ENCODE data around the gene LYL1.

Gene LYL1

GRCh38 chr19:13128583-13128982 is 25.9 kb upstream of the LYL1 start:
- no peak for DNase-seq

- no peak for DNase-seq
Observed at GRCh38 chr19:13127811-13128575, 25.3 kb upstream of the LYL1 start.

DNA sequence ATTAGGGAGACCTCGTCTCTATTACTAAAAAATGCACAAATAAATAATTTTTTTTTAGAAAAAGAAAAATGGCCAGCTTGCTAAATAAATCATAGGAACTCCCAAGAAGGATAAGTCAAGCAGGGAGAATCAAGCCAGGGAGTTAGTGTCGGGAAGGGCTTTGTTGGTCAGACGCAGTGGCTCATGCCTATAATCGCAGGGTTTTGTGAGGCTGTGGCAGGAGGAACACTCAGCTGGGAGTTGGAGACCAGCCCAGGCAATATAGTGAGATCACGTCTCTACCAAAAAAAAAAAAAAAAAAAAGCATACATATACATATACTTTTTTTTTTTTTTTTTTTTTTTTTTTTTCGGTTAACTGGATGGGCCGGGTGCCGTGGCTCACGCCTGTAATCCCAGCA is 24.4 kb upstream of the LYL1 start:
- DNase-seq: no peak

- DNase-seq: no peak
Observed at GRCh38 chr19:13122980-13123957, 20.6 kb upstream of the LYL1 start.

GRCh38 chr19:13122275-13122878 is 19.7 kb upstream of the LYL1 start:
- no peak for DNase-seq

GRCh38 chr19:13121551-13122274 is 19.1 kb upstream of the LYL1 start:
- DNase-seq: no peak

- DNase-seq: no peak
Observed at GRCh38 chr19:13120817-13121216, 18.2 kb upstream of the LYL1 start.

GRCh38 chr19:13120031-13120430 is 17.4 kb upstream of the LYL1 start:
- no peak for DNase-seq

DNA sequence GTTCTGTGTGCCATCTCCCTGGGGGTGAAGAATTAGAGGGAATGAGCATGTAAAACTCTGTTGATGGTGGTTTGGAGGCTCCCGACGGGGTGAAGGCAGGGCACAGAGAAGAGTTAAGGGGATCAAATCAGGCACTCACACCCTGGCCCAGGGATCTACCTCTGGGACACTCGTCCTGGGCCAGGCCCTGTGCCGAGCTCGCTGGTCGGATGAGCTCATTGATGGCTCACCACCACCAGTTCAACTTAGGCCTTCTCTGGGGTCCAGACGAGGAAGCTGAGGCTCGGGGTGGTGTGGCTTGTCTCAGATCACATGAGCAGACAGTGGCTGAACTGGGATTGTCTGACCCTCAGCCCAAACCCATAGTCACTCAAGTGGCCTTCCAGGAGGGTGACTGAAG is 17.0 kb upstream of the LYL1 start:
- no peak for DNase-seq

- no peak for DNase-seq
Observed at GRCh38 chr19:13118424-13119193, 16.0 kb upstream of the LYL1 start.

DNA sequence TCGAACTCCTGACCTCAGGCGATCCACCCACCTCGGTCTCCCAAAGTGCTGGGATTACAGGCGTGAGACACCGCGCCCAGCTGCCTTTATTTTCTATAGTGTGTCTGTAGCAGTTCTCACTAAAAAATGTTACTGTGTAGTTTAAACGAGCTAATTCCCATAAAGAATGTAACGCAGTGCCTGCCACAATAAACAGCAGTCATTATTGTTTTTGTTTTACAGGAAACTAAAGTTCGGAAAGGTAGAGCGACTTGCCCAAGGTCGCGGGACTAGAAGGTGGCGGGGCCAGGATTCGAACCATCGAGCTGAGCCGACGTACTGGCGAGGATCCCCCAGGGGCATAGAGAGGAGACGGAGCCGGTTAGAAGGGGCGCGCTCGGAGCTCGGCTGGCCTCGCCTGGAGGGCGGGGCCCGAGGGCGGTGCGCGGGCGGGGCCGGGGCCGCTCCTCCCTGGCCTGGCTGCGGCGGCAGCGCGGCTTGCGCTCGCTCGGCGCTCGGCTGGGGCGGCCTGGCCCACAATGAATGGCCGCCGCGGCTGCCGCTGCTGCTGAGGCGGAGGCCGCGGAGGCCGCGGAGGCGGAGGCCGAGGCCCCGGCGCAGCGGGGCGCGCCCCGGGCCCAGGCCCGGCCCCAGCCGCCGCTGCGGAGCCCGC is 15.2 kb upstream of the LYL1 start, which contains the start of gene NACC1:
TSS of gene NACC1 (plus strand) at position 493 of the 652 bp plus-strand sequence. CDS start 16,944 bp downstream, outside the sequence.
- DNase-seq: peak; percentile 56

DNA sequence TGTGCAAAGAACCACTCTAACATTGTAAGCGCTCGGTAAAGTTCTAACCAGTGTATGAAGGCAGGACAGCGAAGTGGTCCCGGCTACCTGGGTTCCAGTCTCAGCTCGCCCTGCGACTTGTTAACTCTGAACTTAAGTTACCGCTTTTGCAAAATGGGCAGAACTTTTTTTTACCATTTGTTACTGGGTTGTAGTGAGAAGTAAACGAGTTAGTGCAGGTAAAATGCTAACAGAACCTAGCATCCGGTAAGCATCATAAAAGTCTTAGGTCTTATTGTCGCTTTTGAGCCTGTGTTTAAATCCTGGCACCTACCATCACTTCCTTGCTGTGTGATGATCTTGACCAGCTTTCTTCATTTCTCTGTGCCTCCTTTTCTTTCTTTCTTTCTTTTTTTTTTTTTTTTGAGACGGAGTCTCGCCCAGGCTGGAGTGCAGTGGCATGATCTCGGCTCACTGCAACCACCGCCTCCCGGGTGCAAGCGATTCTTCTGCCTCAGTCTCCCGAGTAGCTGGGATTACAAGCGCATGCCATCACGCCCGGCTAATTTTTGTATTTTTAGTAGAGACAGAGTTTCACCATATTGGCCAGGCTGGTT is 14.6 kb upstream of the LYL1 start:
- no peak for DNase-seq

- DNase-seq: peak; percentile 78
Observed at GRCh38 chr19:13116282-13117175, 13.9 kb upstream of the LYL1 start, which contains the start of gene TRMT1. Gene TRMT1, minus strand, starts transcription at chr19:13116740. Its CDS starts 341 bp downstream, at chr19:13116399.

GRCh38 chr19:13115936-13116281 is 13.3 kb upstream of the LYL1 start:
- no peak for DNase-seq

DNA sequence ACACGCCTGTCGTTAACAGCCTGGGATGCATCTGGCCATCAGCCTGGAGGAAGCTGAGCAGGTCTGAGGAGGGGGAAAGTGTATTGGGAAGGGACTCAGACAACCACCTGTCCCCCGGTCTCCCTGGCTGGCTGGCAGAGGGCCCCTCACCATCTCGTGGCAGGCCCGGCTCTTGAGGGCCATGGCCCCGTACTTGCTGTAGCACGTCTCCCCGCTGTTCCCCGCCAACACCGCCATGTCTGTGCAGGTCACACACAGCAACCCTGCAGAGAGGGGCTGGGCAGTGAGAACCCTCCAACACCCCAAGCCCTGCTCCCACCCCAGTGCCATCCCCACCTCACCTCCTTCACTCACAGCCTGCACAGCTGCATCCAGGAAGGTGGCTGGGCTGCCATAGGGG is 9.9 kb upstream of the LYL1 start:
- no peak for DNase-seq

DNA sequence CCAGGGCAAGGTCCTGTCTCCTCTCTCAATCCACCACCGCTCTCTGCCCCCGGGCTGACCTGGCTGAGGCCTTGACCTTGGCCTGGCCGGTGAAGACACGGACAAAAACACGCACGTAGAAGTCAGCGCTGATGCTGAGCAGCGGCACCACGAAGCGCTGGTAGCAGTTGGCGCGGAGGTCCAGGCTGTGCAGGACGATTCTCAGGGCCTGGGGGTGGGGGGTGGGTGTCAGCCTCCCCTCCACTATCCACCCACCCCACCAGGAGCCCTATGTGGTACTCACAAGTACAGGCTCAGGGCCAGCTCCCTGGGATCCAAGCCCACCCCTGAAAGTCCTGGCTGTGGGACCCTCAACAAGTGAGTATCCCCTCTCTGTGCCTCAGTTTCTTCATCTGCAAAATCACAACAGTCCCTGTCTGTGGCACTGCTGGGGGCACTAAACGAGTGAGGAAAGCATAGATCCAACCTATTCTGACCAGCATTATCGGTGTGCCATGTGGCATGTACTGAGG is 7.5 kb upstream of the LYL1 start:
- DNase-seq: no peak

DNA sequence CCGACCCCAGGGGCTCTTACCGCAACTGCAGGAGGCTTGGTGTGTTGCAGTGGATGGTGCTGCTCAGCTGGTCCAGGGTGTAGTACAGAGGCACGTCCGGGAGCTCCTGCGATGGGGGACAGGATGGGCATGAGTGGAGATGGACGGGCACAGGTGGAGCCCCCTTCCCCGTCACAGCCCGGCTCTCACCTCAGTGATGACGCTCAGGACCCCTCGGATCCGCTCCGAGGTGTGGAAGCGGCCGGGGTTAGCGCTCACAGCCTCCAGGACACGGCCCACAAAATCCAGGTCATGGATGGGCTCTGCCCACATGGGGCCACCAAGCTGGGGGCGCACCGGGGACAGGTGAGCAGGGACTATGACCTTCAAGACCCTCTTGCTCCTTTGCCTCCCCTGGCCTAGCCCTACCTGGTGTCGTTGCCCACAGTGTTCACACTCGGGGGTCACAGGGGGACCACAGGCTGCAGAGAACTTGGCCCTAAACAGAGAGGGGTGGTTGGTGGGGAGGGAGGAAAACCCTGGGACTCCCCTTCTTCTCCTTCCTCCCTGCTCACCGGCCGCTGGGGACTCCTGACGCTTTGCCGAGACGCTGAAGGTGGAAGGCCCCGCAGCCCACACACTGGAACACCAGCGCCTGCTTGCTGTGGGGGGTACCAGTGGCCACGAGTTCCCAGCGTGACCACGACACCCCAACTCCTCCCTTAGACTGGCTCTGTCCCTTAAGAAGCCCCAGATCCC is 6.9 kb upstream of the LYL1 start:
- DNase-seq: no peak

DNA sequence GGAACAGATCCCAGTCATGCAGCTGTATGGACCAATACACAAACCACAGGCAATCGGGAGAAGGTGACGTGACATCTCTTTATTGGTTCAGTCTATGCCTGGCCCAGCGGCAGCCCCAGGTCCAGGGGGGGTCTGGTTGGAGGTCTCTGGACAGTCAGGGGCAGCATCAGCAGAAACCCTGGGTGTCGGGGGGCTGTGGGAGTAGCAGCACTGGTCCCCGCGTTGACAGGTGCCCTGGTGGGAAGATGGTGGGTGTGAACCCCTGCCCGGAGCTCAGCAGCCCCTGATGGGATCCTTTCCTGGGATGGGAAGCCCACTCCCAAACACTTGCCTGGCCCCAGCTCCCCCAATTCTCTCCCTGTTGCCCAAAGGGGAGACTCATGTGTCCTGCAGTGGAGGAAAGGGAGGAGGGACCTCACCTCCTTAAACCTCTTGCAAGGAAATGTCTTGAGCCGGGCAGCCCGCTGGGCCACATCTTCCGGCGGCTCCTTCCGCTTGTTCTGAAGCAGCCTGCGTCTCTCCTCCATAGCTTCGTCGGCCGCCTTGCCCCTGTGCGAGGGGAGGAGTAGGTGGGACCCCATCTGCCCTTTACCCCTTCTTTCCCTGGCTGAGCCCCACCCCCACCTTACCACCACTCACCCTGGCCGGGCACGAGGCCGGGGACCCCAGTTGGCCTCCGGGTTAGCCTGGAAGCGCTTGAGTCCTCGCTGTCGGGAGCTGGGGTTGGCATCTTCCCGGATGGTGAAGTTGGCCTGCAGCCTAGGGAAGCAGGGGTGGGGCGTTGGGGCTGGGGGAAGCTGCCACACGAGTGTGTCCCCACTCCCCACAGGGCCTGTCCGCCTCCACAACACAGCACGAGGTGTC is 2.4 kb upstream of the LYL1 start:
- no peak for DNase-seq

Data from SHP77 treated with DMSO at 0.1 percent for 48 hours (cell line).